A549 treated with CpdA at 1 μM for 4 hours (cell line): ENCODE measurements around the gene ATP8B1. TPM values are rescaled to one million over a fixed set of nuclear protein-coding genes. Genes with fewer than 3 reads are reported as not detected.

Source experiments
- total RNA-seq: library from RNA; stranded (reverse); fragments of 200-300 nt; extraction: Qiagen RNA extraction; gene quantifications from 5 replicates; pipeline ENCODE4 v1.2.3, GENCODE V29; 2022; ENCODE audit warnings: low read depth

ATP8B1 gene
- total RNA-seq = 8.6 to 11.9 TPM (median 9.7 TPM) in 5 replicates

DNA sequence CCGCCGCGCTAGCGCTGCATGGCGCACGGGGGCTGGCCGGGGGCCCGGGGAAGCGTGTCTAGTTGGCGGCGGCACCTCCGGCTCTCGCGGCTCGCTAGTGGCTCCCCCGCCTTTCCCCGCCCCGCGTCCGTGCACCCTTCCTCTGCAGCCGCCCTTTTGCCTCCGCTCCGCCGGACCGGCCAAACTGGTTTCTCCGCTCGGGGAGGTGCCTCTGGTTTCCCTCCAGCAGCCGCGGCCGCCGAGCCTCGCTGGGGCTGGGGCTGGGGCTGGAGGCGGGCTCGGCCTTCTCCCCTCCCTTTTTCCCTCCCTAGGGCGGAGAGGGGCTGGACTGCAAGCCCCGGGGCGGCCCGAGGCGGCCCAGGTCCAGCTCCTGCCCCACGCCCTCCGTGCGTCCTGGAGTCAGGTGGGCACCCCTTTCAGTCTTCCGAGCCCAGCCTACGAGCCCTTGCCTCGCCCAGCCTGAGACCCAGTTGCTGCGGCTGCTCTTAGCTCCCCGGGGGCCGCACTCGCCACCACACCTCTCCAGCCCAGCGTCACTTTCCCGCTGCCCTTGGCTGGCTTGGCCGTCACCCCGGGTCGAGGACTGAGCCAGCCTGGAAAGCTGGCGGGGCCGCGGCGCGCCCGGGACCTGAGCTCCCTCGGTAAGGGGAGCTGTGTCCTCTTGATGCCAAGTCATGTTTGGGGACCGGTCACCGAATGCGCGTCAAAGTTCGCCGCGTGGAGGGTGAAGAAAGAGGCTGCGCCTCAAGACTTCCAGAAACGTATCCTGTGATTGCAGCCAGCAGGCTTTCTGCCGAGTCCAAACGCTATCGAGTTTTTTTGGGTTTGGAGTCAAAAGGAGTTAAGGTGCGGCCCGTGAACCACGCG, at the start of gene ATP8B1:
TSS of gene ATP8B1 (minus strand) at position 213 of the 867 bp plus-strand sequence. CDS start 71,508 bp downstream, outside the sequence.

Other genes starting within 250 kb of the ATP8B1 start
- gene FECH, start 216.6 kb downstream of the ATP8B1 start, total RNA-seq = 36.3 to 44.3 TPM (median 42.2 TPM) in 5 replicates
- 83.3 to 164 TPM (median 95.4 TPM) in 5 replicates for gene NARS1, start 181.5 kb downstream of the ATP8B1 start, total RNA-seq
- 27.6 to 34.1 TPM (median 31.4 TPM) in 5 replicates for gene NEDD4L, start 240.9 kb upstream of the ATP8B1 start, total RNA-seq